Measurements from ENCODE around the gene ZNF800.

GRCh38 chr7:127346575-127347256 is 45.8 kb downstream of the ZNF800 start:
- TF ChIP-seq POLR2A (IDR thresholded peaks at IDR 0.05) (no peak), CTCF (IDR thresholded peaks at IDR 0.05) (no peak)
